ENCODE measurements around the gene MRAS.

Gene MRAS

DNA sequence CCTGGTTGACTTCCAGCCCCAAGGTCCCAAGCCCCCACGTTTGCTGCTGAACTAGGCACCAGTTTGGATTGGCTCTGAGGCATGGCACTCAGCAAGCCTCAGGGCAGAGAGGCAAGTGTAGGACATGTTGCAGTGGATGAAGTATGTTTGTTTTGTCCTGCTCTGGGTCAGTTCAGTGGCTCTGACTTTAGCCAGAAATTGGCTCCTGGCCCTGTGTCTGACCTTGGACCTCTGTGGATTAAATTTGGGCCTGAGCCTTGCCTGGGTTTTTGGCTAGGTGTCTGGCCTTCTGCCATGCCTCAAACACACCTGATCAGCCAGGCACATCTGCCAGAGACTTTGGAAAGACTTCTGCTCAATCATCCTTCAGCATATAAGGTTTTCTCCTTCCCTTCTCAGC, 3.6 kb upstream of the MRAS start:
- no peak for DNase-seq

DNA sequence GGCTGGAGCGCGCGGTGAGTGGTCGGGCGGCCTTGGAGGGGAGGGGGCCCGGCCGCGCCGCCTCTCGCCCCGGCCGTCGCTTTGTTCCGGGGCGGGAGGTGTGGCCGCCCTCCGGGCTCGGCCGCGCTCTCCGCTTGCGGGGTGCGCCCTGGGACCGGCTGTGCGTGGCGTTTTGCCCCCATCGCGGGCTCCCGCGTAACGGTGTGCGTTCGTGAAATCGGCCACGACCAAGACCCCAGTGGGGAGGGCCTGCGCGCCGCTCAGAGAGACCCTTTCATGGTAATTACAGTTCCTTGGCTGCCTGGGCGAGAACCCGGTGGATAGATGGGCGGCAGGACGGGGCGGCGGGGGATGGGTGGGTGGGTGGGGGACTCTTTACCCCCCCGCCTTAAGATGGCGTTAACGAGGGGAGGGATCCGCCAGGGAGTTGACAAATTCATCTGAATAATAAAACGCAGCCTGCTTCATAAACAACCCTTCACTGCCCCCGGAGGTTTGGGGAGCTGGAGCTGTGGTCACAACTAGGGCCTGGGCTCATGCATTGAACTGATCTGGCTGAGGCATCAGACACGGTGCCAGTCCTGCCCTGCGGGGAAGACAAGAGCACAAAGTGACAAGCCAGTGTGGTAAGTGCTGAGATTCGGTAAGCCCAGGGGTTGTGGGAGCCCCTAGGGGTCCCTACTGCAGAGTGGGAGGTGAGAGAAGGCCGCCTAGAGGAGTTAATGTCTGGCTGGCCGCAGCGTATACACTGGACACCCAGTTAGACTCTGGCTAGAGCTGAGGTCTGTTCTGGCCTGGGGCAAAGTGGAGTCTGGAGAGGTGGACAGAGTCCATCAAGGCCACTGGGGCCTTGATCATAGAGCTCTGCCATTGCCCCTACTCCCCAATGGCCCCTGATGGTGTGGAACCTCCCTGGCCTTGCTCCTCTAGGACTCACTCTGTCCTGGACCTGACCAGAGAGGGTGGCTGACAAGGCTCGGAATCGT, 668 bp downstream of the MRAS start:
- DNase-seq = peak; percentile 35

DNA sequence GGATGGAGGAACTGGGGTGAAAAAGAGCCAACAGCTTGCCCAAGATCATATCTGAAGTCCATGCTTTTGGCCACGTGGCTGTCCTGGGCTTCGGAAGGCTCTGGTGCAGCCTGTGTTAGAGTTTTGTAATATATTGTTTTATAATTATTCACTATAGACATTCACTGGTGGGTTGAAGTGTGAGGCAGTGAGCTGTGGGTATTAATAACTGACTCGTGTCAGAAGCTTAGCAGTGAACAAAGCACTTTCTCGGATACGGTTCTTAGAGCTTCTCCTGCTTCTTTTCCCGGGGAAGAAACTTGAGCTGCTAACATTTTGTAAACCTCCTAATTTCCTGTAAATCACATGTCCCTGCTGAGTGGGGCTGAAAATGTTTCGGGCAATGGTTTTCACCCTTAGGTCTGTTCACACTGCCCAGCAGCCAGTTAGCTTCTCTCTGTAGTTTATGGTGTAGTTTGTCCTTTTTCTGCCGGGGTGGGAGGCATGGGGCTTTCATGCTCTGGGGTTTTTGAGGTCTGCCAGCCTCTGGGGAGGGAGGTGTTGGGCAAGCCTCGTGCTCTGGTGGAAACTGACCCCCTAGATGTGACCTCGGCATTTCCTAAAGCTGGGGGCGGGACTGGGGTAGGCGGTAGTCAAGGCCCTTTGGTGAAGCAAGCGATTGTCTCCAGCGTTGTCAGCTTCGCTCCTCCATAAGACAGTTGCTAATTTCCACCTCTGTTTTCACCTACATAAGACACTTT, 1.7 kb downstream of the MRAS start:
- DNase-seq = peak; percentile 32

DNA sequence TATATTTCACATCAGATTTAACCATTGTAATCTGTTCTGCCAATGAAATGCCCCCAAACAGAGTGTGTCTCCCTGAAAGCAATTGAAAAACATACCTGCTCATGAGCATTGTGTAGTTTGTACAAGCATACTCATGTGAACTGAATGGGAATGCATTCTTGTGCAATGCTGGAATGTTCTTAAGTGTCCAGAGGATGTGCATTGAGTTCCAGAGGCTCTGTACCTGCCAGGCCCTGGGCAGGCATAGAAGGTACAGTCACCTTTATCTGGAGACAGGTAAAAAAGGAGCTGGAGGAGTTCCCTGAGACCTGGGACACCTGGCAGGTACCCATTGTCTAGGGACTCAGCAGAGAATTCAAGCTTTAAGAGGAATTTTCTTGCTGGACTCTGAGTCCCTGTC, 2.8 kb downstream of the MRAS start:
- DNase-seq = no peak

DNA sequence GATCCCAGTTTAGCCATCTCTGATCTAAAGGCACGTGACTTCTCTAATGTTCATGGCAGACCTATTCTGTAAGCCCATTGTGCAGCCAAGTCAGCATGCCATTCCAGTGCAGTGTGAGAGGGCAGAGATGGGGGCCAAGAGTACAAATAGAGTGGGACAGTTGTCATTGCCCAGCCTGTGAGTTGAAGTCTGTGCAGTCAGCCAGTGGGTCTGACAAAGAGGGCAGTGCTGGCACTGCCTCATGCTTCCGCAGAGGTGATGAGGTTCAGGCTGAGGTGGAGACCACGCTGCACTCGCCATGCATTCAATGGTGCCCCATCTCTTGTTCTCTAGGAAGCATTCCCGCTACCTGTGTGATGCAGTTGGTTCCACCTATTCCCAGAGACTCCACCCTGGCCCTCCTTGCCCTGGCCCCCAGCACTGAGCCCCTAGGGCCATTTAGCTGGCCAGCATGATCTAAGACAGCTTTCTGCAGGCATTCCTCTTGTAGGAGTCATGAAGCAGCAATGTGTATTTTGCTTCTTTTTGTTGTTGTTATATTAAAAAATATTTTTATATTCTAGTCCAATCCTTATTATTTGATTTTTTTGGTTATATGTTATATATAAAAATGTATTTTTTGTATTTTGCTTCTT, 3.7 kb downstream of the MRAS start:
- no peak for DNase-seq

DNA sequence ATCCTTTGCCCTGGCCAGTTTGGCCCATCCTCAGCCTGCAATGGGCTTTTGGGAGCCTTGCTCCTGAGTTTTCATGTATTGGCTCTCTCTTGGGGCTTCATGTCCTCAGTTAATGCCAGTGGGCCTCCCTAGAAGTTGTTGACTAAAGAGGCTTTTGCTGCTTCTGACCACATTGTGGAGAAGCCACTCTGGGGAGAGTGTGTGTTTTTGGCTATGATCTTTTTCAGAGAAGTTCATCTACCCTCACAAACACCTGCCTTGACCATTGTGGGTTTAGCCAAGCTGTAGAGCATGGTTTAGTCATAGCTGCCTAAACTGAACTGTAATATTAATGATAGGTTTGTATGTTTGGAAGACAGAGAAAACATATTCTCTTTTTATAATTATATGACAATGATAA, 6.0 kb downstream of the MRAS start:
- no peak for DNase-seq

DNA sequence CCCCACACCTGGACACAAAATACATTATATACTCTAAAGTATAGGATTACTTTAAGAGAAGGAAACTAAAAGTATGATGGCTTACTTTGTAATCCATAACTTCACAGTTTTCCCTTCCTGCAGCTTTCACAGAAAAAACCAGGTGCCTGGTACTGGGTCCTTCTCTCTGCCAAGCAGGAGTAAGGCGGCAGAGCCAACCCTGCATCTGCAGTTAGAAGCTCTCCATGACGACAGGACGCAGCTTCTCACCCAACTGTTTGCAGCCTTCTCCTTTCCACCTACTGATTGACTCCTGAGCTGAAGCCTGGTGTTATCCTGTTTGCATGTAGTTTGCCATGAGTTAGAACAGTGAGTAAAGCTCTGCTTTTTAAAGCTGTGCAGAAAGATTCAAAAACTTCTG, 6.7 kb downstream of the MRAS start:
- no peak for DNase-seq

DNA sequence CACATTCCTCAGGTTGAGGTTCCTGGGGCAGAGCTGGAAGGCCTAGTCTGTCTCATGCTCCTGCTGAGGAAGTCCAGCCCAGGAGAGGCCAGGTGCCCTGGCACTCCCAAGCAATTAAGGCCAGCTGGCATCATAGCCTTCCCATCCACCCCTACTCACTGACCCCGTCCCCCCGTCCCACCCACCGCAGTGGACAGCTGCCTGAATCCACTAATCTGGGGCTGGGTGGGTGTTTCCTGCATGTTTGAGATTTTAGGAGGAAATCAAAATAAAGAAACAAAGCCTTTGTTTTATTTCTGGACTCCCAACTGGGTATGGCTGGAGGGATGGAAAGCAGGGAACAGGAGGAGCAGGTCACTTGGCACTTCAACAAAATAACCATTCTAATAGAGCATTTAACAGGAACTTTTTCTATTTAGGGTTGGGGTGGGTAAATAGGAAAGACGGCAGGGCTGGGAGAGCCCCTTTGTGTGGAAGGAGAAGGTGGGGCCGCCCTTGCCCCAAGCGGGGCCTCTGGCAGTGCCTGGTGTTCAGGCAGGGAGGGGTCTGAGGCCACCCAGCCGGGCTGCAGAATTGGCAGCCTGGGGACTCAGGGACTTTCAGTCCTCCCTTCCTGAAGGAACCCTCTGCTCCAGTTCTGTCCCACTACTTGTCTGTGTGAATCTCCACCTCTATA, 8.5 kb downstream of the MRAS start:
- no peak for DNase-seq

DNA sequence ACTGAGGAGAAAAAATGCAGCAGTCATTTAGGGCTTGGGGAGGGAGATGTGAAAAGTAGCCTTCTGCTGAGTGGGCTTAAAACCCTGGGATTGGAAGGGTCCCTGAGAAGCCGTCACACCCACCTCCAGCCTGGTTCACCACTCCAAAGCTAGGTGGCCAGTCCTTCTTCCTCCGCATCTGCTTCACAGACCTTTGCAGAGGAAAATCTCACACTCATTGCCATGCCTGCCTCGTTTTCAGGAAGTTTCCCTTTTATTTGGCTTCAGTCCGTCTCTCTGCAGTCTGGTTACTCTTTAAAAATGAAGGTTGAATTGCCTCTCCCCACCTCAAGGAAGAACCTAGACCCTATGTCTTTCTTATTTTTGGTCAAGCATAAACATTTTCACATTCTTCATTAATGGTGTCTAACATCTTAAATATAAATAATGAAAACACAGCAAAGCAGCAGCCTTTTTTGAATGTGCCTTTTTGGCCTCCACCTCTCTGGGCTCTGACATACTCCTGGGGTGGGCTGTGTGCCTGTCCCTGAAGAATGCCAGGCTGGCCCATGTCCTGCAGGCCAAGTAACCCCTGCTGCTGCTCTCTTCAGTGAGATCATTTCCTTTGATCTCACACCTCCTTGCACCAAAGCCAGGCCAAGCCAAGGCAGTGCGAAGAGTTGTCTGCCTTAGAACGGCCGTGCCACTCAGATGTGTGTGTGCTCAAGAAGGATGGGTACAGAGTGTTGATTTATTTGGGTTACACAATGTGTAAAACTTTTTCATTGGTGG, 11.0 kb downstream of the MRAS start:
- no peak for DNase-seq

DNA sequence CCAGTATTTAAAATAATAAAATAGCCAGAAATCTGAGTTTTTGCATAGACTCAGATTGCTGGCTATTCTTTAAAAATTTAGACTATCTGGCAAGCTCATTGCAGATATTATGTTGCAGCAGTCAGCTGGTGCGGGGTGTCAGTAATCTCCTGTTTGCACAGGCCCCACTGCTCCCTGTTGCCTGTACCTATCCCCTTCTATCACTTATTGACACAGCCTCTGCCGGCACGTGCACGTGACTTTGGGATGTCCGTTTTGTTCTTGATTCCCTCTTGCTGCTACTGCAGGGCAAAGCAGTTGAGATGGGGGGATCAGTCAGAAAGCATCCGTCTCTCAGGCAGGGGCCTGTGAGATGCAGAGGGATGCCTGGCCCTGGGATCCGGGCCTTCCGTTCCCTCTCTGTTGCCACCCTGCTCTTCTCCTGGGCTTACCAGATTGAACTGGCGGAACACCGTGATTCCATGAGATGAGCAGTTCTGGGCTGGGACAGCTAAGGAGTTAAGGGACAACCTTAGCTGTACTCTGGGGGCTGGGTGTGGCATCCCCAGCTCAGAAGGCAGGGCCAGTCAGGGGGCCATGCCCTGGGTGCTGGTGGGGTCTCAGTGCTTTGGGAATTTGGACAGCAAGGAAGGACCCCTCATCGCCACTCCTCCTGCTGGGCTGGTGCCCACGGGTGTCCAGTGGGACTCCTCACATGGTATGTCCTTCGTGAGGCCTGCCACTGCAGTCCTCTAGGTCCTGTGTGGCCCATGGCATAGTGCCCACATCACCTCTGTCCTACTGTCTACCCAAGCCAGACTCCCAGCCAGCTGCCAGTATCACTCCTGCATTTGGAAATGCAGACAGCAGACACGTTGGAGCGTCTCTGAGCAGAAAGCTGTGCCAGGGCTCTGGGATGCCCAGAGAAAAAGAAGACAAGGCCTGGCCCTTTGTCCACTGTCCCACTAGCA, 11.8 kb downstream of the MRAS start:
- DNase-seq = no peak

DNA sequence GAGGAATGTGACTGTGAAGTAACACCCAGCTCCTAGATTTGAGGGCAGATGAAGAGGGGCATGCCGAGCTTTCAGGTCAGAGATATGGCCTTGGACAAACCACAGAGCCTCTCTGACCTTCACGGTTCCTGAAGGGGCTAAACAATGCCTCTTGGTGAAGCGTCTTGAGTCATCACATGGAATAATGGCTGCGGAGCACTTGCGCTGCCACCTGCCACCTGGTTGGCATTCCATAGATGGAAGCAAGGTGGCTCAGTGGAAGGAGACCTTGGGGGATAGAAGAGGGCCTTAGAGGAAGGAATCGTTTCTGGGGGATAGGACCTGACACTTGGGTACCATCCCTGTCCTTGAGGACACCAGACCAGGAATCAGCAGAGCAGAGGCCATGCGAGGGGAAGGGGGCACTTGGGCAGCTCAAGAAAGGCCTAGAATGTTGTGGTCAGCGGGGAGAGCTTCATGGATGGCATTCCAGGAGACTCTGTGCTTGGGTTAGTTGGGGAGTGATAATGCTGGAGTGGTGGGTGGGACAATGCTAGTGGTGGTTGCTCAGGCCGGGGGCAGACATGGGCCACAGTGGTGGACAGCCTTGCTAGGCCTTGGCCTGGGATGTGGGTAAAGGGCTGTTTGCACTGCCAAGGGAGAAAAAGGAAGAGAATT, 12.6 kb downstream of the MRAS start:
- DNase-seq = no peak

DNA sequence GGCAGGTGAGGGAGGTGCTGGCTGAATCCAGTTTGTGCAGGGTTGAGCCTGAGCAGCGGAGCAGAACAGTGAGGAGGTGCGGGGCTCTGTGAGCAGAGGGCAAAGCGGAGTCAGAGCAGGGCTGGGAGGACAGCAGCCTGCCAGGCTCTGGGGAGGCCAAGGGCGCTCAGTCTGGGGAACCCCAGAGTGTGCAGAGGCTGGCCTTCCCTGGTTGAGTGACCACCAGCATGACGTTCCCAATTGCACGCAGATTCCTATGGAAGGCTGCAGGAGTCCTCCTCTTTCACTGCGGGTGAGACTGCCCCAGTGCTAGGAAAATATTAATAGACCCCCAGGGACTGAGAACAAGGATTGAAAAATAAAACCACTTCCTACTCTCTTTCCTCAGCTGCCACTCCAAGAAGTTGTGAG, 13.2 kb downstream of the MRAS start:
- no peak for DNase-seq

DNA sequence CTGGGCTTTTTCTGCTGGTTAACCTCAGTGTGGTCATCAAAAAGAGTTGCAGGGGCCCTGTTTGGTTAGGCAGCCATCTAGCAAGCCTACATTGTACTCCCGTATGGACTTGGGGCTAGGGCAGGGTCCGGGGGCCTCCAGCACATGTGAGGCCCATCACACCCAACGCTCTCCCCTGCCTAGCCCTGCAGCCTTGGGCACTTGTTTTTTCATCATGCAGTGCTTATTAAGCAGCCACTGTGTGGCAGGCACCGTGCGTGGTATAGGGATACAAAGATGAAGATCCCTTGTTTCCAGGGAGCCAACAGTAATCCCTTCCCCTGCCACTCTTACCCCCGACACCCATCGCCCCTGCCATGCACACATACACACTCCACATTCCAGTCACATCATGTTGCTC, 14.2 kb downstream of the MRAS start:
- no peak for DNase-seq

DNA sequence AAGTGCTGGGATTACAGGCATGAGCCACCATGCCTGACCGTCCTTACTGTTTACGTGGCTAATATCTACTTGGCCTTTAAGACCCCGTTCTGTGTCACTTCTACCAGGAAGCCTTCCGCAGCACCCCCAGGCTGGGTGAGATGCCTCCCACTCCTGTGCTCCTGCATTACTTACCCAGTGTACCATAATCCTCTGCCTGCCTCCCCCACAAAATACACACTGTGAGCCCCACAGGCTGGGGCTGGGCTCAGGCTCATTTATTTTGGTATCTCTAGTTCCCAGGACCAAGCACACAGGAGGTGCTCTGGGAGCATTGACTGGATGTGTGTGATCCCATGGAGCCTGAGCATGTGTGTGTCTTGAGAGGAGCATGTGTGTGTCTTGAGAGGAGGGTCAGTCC, 14.9 kb downstream of the MRAS start:
- no peak for DNase-seq

DNA sequence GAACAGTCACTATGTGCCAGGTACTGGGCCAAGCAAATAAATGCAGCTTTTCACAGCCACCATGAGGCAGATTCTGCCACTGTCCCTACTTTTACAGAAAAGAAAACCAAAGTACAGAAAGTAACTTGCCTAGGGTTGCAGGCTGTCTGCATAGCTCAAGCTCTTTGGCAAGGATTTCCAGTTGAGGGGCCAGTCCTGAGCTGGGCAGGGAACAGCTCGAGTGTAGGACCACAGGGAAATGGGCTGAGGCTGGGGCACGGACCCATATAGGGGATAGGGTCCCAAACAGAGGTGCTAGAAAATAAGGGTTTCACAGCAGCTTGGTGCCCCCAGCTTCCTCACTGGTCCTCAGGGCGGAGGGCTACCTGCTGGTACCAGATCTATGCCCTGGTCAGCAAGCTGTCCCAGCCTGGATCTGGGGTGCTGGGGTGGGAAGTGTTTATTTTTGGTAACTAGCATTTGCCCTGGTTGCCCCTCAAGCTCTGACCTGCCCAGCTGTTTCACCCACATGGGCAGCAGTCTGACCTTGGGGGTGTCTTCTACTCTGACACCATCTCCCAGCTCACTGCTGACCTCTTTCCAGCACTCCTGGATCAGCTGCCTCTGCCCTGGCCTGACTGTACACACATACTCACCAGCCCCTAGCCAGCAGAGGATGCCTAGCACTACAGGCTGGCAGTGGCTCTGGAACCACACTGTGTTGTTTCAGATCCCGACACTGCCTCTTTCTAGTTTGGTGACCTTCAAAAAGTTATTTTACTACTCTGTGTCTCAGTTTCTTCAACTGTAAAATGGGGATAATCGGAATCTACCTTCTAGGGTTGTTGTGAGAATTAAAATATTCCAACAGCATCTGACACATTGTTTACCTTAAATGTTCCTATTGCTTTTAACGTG, 16.2 kb downstream of the MRAS start:
- DNase-seq = no peak

DNA sequence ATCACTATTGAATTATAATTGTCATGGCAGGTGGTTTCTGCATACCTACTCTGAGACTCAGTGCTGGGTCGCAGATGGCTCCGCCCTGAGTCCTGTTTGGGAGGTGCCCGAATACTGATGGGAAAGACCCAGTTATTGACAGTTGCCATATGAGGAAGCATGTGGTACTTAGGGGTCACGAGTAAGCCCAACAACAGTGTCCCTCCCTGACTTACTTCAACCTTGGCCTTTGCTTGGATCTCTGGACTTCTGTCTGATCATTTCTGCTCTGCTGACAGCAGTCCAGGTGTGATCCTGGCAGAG, 16.8 kb downstream of the MRAS start:
- no peak for DNase-seq

DNA sequence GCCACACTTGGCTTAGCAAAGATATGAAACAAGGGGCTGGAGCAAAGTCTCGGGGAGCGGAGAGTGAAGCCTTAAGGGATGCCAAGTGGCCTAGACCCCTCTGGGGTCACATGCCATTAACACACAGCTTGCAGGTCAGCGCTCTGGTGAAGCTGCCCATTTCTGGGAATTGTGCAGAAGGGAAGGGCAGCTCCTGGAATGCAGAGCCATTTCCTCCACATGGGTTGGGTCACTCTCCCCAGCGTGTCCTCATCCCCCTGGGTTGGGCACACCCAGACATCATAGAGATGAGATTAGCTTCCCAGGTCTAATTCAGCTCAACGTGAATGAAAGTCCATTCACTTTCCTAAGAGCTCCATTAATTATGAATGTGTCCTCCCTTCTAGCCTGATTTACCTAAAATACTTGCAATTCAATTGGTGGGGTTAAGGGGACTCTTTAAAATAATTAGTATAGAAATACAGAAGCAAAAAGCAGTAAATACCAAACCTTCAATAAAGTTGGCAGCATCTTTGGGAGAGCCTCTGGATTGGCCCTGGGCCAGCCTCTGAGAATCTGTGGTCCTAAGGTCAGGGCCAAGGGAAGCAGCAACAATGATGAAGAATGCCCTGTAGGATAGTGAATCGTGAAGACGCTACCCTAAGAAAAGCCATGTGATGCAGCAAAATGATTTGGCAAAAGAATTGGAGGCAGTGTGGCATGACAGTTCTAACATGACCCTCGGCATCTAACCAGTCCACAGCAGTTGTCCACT, 17.8 kb downstream of the MRAS start:
- DNase-seq = no peak

DNA sequence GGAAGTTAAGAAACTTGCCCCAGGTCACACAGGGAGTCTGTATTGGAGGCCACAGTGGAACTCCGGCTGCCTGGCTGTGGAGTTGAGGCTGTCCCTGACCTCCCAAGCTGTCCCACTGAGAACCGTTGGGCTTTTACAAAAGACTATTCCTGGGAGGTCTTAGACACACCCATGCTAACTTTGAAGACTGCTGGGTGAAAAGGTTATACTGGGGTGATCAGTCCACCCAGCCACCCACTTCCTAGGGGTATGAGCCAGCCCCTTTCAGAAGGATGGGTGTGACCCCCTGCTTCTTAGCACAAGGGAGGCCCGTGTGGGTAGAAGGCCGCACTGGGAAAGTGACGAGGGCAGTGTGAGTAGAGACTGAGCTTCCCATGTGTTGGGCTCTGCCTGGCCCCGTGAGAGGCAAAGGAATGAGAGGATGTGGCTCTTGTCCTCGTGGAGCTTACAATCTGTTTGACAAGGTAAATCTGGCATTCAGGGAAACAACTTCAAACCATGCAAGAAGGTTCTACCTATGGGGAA, 19.0 kb downstream of the MRAS start:
- DNase-seq = no peak

DNA sequence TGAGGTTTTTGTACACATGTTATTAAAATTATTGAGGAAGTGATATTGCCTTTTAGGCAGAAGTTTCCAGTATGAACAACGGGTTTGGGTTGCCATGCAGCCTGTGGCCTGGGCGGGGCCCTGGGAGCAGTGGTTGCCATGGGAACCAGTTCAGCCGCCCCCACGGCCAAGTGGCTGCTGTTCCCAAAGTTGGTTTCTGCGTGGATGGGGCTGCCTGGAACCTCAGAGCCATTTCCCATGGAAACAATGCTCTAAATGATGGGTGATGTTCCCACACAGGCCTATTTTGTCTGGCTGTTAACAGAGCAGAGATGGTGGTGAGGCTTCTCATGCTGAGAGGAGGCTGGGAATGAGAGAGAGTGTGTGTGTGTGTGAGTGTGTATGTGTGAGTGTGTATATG, 19.5 kb downstream of the MRAS start:
- peak; percentile 53 for DNase-seq

Measured in hematopoietic multipotent progenitor cell treated with erythropoietin and hydrocortisone succinate and interleukin-3 and kit ligand, for 6 days (in vitro differentiated cells).